AG04450 (cell line): ENCODE measurements around the gene S100A12. TPM values are rescaled to one million over a fixed set of nuclear protein-coding genes. Genes with fewer than 3 reads are reported as not detected.

ENCODE experiments used
- CTCF ChIA-PET: fragments of 300-600, 350-600 bp; formaldehyde crosslinking; extraction: SDS; loops from one replicate; lab custom pipeline; 2022; ENCODE audit warnings: antibody characterized with exemption, inconsistent platforms; lab: Charles Lee
- POLR2A ChIA-PET: fragments of 350-600 bp; formaldehyde crosslinking; extraction: SDS; loops from one replicate; lab custom pipeline; 2021; ENCODE audit warnings: antibody characterized with exemption, inconsistent platforms; lab: Yijun Ruan, JAX
- DNase-seq: peaks from one replicate; pipeline ENCODE4 v3.0.0-alpha.2; 2011; ENCODE audit warnings: low read depth, low spot score
- H3K27ac ChIP-seq: one replicate; pipeline ENCODE4 v1.5.1; 2012; ENCODE audit warnings: low read depth, low read length, control low read depth
- H3K27me3 ChIP-seq: one replicate; pipeline ENCODE4 v1.6.0; 2012; ENCODE audit warnings: low read length; ENCODE audit not compliant: control insufficient read depth, insufficient read depth
- H3K4me3 ChIP-seq: 2 replicates; pipeline ENCODE4 v1.5.1; 2011; ENCODE audit warnings: mild to moderate bottlenecking, low read depth, low read length, control low read depth
- H3K9me3 ChIP-seq: 2 replicates; pipeline ENCODE4 v1.5.1; 2012; ENCODE audit warnings: low read length; ENCODE audit not compliant: control insufficient read depth, insufficient read depth
- polyA plus RNA-seq: library from polyadenylated mRNA; depleted of rRNA; stranded (reverse); fragments of >200 nt; gene quantifications from 2 replicates; pipeline ENCODE4 v1.2.3, GENCODE V29; 2011
- TF ChIP-seq, protein P1 (sequence below): IDR thresholded peaks from 2 replicates; pipeline ENCODE4 v1.5.1; 2011; ENCODE audit warnings: low read depth, low read length, control low read depth, inconsistent platforms

The S100A12 gene
- polyA plus RNA-seq, 1 experiment: not detected

DNA sequence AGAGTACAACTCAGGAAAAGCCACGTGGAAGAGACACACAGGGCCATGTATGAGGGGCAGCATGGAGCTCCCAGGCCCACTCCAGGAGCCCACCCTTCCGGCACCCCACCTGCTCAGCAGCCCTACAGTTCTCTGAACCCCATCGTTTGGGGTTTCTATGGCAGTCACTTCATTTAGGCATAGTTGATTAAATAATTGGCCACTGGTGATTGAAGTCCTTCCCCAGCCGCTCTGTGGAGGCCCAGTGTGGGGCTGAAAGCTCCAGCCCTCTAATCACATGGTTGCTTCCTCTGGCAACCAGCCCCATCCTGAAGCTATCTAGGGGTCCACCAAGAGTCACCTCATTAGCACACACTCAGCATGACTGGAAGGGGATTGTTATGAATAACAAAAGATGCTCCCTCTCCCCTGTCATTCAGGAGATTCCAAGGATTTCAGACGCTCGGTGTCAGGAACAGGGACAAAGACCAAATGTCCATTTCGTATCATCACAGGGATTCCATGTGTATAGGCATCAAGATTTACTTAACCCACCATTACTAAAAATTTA, 28.7 kb upstream of the S100A12 start:
- Histone ChIP-seq H3K9me3 (no peaks in the 10 kb centered on the region), H3K27ac (no peak overlapping the region), H3K4me3 (no peak overlapping the region), H3K27me3 (no peaks in the 10 kb centered on the region)
- TF ChIP-seq, protein P1, sequence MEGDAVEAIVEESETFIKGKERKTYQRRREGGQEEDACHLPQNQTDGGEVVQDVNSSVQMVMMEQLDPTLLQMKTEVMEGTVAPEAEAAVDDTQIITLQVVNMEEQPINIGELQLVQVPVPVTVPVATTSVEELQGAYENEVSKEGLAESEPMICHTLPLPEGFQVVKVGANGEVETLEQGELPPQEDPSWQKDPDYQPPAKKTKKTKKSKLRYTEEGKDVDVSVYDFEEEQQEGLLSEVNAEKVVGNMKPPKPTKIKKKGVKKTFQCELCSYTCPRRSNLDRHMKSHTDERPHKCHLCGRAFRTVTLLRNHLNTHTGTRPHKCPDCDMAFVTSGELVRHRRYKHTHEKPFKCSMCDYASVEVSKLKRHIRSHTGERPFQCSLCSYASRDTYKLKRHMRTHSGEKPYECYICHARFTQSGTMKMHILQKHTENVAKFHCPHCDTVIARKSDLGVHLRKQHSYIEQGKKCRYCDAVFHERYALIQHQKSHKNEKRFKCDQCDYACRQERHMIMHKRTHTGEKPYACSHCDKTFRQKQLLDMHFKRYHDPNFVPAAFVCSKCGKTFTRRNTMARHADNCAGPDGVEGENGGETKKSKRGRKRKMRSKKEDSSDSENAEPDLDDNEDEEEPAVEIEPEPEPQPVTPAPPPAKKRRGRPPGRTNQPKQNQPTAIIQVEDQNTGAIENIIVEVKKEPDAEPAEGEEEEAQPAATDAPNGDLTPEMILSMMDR: no peak
- no peak for DNase-seq
- ChIA-PET POLR2A (no interaction called here), CTCF (no interaction called here)

DNA sequence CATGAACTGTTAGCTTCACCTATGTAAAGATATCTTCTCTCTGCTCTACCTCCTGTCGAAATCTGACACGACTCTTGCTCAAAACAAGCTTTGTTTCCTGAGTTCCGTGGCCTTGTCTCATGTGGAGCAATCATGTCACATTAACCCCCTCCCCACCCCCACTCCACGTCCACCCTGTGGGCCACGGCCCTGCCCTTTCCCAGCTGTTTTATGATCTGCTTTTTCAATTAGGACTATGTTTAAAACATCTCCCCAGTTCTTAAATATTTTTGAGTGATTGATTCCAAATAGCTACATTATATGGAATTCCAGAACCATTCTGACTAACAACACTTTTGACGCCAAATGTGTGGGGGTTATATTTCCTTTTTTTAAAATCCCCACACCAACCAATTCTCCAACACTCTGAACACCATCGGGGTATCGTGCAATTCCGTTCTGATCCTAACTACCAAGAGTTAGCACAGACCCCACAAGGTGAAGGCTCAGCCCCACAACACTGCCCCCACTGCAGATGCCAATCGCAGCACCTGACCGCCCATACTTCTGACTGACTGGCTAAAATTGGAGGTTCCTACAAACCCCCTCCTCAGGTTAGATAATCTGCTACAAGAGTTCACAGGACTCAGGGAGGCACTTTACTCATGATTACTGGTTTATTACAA, 28.1 kb upstream of the S100A12 start:
- DNase-seq: no peak
- CTCF ChIA-PET: no interaction called here

DNA sequence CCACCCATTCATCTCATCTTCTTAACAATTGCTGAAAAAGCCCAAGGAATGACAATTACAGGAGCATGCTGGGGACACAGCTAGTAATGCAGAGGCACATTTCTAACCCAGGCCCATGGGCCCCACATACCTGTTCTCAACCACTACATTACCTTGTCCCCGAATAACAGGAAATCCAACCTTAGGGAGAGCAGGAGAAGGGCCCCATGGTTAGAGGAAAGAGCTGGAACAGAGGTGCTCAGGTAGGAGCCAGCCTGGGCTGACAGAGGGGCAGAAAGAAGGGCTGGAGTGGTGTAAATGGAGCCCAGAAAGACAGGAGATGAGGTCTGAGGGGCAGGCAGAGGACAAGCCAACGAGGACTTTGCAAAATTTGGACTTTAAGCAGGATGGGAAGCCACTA, 26.8 kb upstream of the S100A12 start:
- H3K9me3 ChIP-seq: no peaks in the 10 kb centered on the region
- POLR2A ChIA-PET: no interaction called here
- H3K27ac ChIP-seq: no peak overlapping the region
- no peaks in the 10 kb centered on the region for H3K27me3 ChIP-seq
- no peak overlapping the region for H3K4me3 ChIP-seq
- TF ChIP-seq, protein P1: no peak
- CTCF ChIA-PET: no interaction called here
- DNase-seq: no peak

More for the DNA sequence above, 28.1 kb upstream of the S100A12 start:
- Histone ChIP-seq H3K27ac (no peak overlapping the region), H3K4me3 (no peak overlapping the region), H3K9me3 (no peaks in the 10 kb centered on the region), H3K27me3 (no peaks in the 10 kb centered on the region)
- TF ChIP-seq, protein P1: no peak
- POLR2A ChIA-PET: no interaction called here

DNA sequence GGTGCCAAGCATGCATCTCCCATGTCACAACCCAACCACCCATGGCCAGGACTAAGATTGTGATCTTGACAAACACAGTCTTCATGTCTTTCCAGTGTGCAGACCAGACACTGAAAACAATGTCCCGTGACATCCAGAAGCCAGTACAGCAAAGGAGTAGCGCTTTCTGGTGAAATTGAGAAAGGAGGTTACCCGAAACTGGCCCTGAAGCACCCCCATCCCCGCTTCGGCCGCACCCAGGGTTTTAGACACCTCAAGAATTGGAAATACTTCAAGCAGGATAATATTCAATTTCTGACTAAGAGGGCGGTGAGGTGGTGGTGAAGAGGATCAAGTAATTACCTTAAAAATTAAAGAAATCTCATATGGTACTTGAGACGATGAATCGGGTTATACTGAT, 26.0 kb upstream of the S100A12 start:
- no peak for DNase-seq
- TF ChIP-seq, protein P1: no peak
- Histone ChIP-seq H3K4me3 (no peak overlapping the region), H3K27me3 (no peaks in the 10 kb centered on the region), H3K9me3 (no peaks in the 10 kb centered on the region), H3K27ac (no peak overlapping the region)
- CTCF ChIA-PET: no interaction called here
- POLR2A ChIA-PET: no interaction called here

DNA sequence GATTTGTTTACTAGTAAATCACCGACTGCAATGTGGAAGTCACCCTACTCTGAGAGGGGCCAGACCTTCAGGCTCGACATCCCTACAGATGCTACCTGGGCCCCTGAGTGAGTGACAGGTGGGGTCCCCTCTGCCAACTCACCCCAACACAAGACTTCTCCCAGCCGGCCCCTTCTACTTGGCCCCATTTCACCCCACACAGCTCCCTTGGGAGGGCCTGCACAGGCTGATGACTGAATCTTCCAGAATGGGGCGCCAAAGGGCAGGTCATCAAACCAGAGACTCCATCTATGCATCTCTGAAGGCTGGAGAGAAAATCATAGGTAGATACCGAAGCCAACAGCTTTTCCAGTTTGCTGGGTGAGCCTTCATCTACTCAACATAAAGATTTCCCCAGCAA, 24.8 kb upstream of the S100A12 start:
- no peaks in the 10 kb centered on the region for H3K27me3 ChIP-seq
- ChIA-PET POLR2A (no interaction called here), CTCF (interaction anchor here (1.1 to 1.5 kb wide), 2 partner anchors 48 to 95 kb away, joined by 3 to 12 read pairs; no protein-coding TSS in a partner anchor)
- no peak overlapping the region for H3K27ac ChIP-seq
- no peaks in the 10 kb centered on the region for H3K9me3 ChIP-seq
- no peak overlapping the region for H3K4me3 ChIP-seq
- no peak for DNase-seq
- TF ChIP-seq, protein P1: peak; percentile 20; the same call in 1 of the 2 replicates
